ENCODE data around the gene KLF11.

KLF11 gene

DNA sequence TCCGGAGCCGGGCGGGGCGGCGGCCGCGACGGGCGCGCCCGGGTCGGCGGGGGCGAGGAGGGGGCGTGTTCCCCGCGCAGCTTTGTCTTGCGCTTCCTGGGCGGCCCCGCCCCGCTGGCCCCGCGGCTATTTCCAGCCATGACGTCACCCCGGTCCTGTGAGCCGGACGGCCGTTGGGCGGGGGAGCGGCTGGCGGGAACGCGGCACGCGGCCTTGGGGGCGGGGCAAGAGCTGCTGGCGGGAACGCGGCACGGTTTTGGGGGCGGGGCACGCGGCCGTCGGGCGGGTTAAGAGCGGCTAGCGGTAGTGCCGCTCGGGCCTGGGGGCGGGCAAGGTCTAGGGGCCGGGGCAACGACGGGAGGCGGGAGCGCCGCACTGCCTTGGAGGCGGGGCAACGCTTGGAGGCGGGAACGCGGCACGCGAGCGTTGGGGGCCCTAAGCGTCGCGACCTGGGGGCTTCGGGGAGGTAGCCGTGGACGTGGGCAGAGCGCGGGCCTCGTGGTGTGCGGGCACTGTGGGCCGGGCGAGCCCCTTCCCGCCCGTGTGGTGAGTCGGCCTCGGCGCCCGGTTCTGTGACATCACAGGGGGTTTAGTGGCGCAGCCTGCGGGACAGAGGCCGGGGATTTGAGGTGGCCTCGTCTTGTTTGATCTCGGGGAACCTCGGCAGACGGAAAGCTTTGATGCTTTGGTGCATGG lies 704 bp downstream of the KLF11 start:
- peak; percentile 38 for DNase-seq

DNA sequence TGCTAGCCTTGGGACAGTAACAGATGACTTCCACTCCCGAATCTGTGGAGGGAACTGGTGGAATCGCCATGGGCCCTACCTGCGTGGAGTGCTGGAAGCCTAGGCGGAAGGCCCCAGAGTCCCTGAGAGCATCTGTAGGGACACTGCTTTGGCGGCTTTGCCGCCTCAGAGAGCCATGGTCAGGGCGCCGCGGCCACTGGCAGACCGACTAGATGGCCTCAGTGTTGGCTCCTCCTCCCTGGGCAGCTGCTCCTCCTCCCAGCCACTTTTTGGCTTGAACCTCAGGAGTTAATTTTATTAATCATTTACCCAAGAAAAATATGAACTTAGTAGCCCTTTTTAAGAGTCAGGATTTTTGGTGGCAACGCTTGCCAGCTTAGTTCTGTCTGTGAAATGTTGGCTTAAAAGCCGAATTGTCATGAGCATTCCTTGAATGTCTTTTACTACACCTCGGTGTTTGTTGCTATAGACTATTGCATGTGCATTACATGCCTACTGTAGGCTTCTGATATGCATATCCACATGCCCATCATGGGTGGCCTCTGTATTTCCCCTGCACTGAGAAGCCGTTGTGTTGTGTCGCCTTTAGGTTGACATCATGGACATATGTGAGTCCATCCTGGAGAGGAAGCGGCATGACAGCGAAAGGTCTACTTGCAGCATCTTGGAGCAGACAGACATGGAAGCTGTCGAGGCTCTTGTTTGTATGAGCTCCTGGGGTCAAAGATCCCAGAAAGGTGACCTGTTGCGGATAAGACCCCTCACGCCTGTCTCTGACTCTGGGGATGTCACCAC lies 2.4 kb downstream of the KLF11 start:
- no peak for DNase-seq

DNA sequence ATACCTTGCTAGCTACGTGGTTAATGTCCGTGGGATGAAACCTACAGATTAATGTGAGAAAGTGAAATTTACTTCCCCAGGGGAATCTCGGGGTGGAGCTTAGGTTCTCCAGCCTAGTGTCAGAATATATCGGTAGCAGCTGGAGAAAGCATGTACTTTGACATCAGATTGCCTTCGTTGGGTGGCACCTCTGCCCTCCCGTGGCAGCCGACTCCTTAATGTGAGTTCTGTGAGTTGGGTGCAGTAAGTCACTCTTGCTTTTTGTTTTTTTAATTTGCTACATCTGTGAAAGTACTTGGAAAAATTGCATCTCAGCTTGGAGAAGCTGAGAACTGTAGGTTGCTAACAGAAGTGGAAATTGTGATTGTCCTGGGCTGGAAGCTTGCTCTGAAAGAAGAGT lies 3.6 kb downstream of the KLF11 start:
- DNase-seq = no peak

GRCh38 chr2:10047616-10048500 lies 4.5 kb downstream of the KLF11 start:
- DNase-seq = no peak

DNA sequence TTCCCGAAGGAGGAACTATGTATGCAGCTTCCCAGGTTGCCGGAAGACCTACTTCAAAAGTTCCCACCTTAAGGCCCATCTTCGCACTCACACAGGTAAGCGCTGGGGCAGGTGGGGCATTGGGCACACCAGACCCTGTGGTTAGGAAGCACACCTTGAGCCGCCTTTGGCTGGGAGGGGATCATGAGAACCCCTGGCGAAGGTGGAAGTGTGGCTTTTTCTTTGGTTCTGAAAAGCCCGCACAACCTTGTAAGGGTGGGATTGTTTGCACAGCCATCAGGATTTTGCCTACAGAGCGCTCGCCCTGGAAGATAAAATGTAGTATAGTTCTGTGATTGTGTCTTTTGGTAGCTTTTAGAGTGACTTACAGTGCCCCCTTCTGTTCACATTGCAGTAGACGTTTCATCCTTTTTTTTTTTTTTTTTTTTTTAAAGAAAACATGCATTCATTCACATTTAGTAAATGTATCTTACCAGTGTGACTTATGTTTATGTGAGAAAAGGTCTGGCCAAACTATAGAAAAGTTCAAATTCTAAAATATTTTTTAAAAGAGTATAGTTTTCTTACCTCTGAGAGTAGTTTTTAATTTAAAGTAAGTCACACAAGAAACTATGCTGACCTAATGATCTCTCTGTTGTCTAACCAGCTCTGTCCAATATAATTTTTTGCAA lies 5.3 kb downstream of the KLF11 start:
- DNase-seq = peak; percentile 76

DNA sequence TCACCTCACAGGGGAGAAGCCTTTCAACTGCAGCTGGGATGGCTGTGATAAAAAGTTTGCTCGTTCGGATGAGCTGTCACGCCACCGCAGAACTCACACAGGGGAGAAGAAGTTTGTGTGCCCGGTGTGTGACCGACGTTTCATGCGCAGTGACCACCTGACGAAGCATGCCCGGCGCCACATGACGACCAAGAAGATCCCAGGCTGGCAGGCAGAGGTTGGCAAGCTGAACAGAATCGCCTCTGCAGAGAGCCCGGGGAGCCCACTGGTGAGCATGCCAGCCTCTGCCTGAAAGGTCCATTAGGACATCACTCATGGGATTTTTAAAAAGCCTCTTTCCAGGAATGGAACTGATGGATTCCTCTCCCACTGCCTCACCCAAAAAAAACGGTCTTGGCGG lies 8.9 kb downstream of the KLF11 start:
- DNase-seq = no peak

DNA sequence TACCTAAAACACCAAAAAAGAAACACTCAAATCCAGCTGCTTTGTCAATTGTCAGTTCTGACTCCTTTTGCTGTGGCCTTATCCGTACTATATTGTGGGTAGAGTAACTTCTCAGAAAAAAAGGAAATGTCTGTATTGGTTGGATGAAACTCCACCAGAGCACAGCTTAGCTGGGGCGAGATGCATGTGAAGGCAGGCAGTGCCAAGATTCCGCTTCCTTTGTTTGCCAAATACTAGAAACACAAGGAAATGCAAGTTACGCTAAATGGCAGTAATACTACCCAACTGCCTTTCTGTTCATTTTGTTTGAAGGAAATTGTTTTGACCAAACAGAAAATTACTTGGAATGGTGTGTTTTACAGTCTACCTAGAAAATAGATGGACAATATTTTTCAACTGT lies 10.0 kb downstream of the KLF11 start:
- no peak for DNase-seq

GRCh38 chr2:10054424-10054823 lies 11.1 kb downstream of the KLF11 start:
- no peak for DNase-seq

GRCh38 chr2:10054976-10055375 lies 11.6 kb downstream of the KLF11 start:
- no peak for DNase-seq

DNA sequence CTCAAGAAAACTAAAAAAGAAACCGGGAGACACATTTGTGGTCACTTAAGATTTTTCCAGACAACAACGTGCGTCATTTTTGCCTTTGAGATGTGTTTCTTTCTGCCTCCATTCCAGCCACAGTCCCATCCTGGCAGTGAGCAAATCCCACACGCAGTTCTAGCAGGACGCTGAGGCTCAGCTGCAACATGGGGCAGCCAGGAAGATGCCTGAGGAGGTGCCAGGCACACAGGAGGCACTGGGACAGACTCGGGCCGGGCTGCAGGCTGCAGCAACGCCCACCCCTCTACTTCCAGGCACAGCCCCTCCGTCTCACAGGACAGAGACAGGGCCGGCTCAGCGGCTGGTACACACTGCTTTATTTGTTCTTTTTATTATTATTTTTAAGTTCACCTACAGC lies 13.1 kb downstream of the KLF11 start:
- DNase-seq = no peak

DNA sequence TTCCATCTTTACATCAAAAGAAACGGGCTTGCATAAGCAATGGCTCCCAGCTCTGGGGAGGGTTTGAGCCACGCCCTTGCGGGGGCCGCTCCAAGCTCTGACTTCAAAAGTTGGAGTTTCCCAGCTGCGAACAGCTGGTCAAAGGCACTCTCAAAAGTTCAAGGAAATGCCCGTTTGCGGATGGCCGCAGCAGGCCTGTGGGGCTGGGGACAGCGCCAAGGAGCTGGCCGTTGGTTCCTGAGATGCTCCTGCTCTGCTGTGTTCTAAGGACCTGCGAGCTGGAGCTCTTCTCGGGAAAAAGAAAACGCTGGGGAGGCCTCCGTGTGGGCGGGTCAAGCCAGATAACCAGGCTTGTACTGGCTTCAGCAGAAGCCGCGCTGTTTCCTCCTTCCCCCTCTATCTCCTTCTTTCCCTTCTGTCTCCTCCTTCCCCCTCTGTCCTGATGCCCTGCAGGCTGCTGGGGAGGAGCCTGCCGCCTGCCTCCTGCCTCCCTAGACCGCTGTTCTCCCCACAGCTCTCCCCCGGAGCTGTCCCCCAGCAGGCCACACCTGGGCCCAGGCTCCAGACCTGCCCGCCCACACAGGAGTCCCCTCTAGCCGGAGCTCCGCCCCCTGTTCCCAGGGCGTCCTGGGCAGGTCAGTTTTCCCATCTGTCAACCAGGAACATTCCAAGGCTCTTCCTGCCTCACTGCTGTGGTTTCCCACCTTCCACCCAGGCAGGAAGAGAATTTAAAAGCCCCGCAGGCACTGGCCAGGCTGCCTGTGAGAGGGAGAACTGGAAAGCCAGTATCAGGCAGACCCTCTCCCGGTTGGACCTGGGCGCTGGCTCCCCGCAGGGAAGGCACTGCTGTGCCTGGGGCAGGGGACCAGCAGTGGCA lies 14.1 kb downstream of the KLF11 start:
- peak; percentile 38 for DNase-seq

DNA sequence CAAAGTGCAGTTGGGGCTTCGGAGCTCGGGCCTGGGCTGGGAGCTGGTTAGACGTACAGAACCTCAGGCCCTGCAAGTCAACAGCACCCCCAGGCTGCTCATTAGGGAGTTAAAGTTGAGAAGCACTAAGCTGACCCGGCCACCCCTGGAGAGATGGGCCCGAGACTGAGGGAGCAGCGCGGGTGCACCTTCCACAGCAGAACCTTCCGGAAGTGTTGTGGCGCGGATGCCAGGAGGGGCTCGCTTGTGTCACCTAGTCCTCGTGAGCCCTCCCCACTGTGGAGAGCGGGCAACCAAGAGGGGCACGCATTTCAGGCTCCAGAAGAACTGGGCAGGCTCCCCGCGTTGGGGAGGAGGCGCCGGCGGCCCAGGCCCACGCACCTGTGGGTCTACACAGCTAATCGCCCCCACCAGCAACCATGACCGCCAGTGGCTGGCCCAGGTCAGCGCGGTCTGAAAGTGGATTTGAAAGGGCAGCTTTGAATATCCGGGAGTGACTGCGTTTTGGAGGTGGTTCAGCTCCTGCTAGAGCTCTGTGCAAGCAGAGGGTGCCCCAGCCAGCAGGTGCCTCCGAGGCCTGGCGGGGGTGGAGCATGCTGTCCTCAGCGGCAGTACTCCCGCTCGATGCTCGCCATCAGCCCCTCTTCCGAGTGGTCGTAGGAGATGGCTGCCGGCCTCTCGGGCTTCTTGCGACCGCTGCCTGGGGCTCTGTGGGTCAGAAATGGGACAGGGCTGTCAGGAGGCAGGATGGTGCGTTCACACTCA lies 15.1 kb downstream of the KLF11 start:
- DNase-seq = no peak

DNA sequence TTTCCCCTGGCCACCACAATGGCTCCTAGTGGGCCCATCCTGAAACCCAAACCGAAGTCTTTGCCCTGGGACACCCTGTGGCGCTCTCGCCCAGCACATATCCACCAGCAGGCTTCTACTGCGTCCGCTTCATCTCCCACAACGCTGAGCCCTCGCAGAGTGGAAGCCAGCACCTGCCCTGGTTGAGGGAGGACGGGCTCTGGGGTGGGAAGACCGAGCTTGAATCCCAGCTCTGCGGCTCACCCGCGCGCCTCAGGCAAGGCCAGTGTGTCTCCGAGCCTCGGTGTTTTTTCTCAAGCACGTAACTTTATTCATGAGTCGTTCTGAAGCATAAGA lies 15.6 kb downstream of the KLF11 start:
- DNase-seq = no peak

GRCh38 chr2:10059552-10060335 lies 16.4 kb downstream of the KLF11 start:
- DNase-seq = no peak

DNA sequence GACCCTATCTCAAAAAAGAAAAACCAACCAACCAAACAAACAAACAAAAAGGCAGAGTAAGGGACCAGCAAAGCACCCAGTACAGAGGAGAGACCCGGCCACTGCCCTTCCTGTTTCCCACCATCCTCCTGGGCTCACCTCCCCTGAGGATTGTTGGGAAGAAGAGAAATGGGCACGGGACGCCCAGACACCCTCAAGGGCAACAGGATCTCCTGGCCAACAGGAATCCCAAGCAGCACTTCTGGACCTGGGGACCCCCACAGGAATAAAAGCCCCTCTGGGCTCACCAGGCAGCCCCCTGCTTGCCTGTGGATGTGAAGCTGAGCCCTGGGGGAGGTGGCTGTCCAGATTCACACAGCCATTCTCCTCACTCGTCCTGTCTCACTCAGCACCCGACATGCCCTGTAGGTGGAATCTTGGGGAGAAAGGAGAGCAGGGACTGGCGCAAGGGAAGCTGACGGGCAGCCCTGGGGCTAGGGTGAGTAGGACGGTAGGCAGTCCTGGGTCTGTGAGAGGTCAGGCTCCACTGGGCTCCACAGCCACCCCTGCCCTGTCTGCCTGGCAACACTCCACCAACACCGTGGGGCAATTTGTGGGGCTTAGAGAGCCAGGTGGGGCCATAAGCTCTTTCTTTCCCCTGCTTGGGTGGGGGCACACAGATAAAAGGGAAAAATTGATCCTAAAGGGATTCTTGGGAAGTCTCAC lies 18.0 kb downstream of the KLF11 start:
- DNase-seq = no peak

GRCh38 chr2:10062931-10063365 lies 19.6 kb downstream of the KLF11 start:
- DNase-seq = no peak

DNA sequence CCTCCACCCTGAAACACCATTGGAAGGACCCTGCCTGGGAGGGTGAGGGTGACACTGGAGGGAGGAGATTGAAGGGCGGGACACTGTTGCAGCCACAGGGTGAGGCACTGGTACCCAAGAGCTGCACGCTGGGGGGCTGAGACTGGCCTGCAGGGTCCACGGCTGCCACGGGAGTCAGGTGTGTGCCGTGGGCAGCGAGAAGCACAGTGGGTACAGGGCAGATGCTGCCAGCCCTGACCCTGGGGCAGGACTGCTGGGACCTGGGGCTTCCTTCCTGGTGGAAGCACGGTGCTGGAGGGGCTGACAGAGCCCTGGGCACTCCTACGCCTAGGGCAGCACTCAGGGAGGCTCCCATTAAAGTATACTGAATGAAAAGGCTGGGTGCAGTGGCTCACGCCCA lies 20.2 kb downstream of the KLF11 start:
- DNase-seq = no peak

DNA sequence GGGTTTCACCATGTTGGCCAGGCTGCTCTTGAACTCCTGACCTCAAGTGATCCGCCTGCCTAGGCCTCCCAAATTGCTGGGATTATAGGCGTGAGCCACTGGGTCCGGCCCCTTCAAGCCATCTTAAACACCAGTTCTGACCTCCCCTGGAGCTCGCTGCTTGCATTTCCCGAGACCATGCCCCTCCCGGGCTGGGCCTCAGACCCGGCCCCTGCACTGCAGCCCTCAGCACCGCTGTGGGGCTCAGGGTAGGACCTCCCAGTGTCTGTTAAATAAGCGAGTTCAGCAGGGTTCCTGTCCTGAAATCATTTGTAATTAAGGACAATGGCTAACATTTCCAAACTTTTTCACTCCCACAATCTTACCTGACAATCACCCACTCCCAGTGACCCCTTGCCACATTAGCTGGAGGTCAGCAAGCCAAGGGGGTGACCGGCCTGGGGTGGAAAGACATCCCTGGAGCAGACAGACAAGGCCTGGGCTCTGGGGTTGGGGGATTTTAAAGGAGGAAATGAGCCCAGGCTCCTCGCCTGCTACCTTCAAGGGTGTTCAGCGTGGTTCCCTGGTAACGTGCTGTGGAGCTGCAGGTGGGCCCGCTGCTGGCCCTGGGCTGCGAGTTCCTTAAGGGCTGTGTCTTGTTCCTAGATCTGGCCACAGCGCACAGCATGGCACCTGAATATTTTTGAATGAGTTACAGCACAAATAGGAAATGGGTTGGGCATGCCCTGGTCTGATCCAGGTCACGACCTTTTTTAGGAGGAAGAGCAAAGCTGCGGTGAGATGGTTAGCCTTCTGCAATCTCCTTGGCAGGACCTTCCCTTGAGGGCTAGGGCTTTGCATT lies 21.8 kb downstream of the KLF11 start:
- DNase-seq = no peak

DNA sequence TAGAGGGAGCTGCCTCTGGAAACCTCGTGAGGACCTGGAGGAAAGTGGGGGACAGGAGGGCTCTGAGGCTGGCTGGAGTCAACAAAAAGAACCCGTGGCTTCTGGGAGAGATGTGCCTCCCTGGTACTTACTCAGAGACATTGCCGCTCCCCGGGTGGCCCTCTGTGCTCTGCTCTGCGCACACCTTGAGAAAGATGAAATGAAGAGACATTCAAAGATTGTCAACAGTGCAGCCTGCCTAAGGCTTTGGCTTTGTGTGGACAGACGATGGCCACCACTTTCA lies 22.4 kb downstream of the KLF11 start:
- DNase-seq = no peak

Data from NCI-H2171 treated with DMSO at 0.1 percent for 48 hours (cell line).